Endothelial cell of umbilical vein (primary cell): ENCODE data around the gene CEP72. TPM values are rescaled to one million over a fixed set of nuclear protein-coding genes. Genes with fewer than 3 reads are reported as not detected.

Experiments used
- BruUV-seq: library from RNA; stranded (reverse); fragments of 400-500 nt; replicated peaks from 2 replicates; lab custom pipeline; 2021; lab: Mats Ljungman, UMichigan
- CTCF ChIA-PET: fragments of 300-600, 350-600 bp; sonication (Branson Sonifier 250); formaldehyde crosslinking; loops from one replicate; lab custom pipeline; 2021; ENCODE audit warnings: antibody characterized with exemption, inconsistent platforms; lab: Charles Lee
- POLR2A ChIA-PET: fragments of 300-600, 350-600 bp; sonication (Branson Sonifier 250); formaldehyde crosslinking; loops from one replicate; lab custom pipeline; 2021; ENCODE audit warnings: antibody characterized with exemption, inconsistent platforms; lab: Charles Lee
- DNase-seq: peaks from one replicate; pipeline ENCODE4 v3.0.0-alpha.2; 2011; ENCODE audit warnings: low read depth, low spot score
- FAIRE-seq: peaks from 2 replicates; lab custom pipeline; 2011; peaks lifted over from hg19 to GRCh38; lab: Jason Lieb, UNC
- H2AFZ ChIP-seq: 2 replicates; pipeline ENCODE4 v1.6.0; 2012; ENCODE audit warnings: low read depth, low read length, control low read depth, inconsistent platforms
- H3K27ac ChIP-seq: 2 replicates; pipeline ENCODE4 v1.5.1; 2011; ENCODE audit warnings: low read depth, mild to moderate bottlenecking, control low read depth, low read length, moderate library complexity; ENCODE audit not compliant: insufficient read depth
- H3K27me3 ChIP-seq, 2 experiments: 2 replicates each; pipeline versions ENCODE4 v1.6.0 to v1.6.1; 2011; ENCODE audit warnings: low read length in 2 of 2, mixed read lengths in 1 of 2; ENCODE audit not compliant: control insufficient read depth in 2 of 2, insufficient read depth in 2 of 2
- H3K36me3 ChIP-seq, 2 experiments: 2 replicates in 1 of 2; 3 replicates in 1 of 2; pipeline ENCODE4 v1.5.1; 2011; ENCODE audit warnings: low read length in 2 of 2, mild to moderate bottlenecking in 1 of 2, moderate library complexity in 1 of 2; ENCODE audit not compliant: control insufficient read depth in 2 of 2, insufficient read depth in 2 of 2; ENCODE audit errors: extremely low read depth in 1 of 2
- H3K4me1 ChIP-seq: 3 replicates; pipeline ENCODE4 v1.5.1; 2011; ENCODE audit warnings: mild to moderate bottlenecking, low read length; ENCODE audit not compliant: control insufficient read depth, insufficient read depth; ENCODE audit errors: extremely low read depth
- H3K4me2 ChIP-seq: 2 replicates; pipeline ENCODE4 v1.6.1; 2011; ENCODE audit warnings: low read length, control low read depth, mixed read lengths; ENCODE audit not compliant: insufficient read depth
- H3K4me3 ChIP-seq, 3 experiments: fragments of 200-600 bp in 1 of 3; sonication (generic), shearing (Covaris generic) in 1 of 3; replicated peaks in 1 of 3; 2 replicates each; pipeline ENCODE4 v1.5.1; 2011 to 2016; ENCODE audit warnings: control low read depth in 3 of 3, low read length in 3 of 3, mild to moderate bottlenecking in 2 of 3, inconsistent platforms in 1 of 3, low read depth in 1 of 3, moderate library complexity in 1 of 3; ENCODE audit not compliant: insufficient read depth in 1 of 3
- H3K79me2 ChIP-seq: 2 replicates; pipeline ENCODE4 v1.6.0; 2012; ENCODE audit warnings: low read length, inconsistent platforms; ENCODE audit not compliant: control insufficient read depth, insufficient read depth
- H3K9ac ChIP-seq: replicated peaks from 2 replicates; pipeline ENCODE3; 2011; ENCODE audit warnings: low read length, control low read depth; ENCODE audit not compliant: insufficient read depth; ENCODE audit errors: extremely low read depth
- H3K9me1 ChIP-seq: replicated peaks from 3 replicates; pipeline ENCODE4 v1.6.0; 2011; ENCODE audit warnings: mild to moderate bottlenecking, low read length; ENCODE audit not compliant: control insufficient read depth, insufficient read depth; ENCODE audit errors: extremely low read depth
- H3K9me3 ChIP-seq: replicated peaks from 2 replicates; pipeline ENCODE4 v1.5.1; 2012; ENCODE audit warnings: low read length, inconsistent platforms; ENCODE audit not compliant: control insufficient read depth, insufficient read depth
- H4K20me1 ChIP-seq: replicated peaks from 2 replicates; pipeline ENCODE3; 2011; ENCODE audit warnings: mild to moderate bottlenecking, low read length; ENCODE audit not compliant: control insufficient read depth, insufficient read depth; ENCODE audit errors: extremely low read depth
- EZH2 ChIP-seq: IDR thresholded peaks from 2 replicates; pipeline ENCODE4 v1.6.1; 2012; ENCODE audit warnings: borderline replicate concordance, low read depth, mild to moderate bottlenecking, moderate library complexity, low read length, inconsistent platforms; ENCODE audit not compliant: severe bottlenecking
- FOS ChIP-seq: IDR thresholded peaks from 2 replicates; pipeline ENCODE4 v1.6.1; 2011; ENCODE audit warnings: mild to moderate bottlenecking, low read length, moderate library complexity, borderline replicate concordance; ENCODE audit not compliant: insufficient read depth
- GATA2 ChIP-seq: IDR thresholded peaks from 2 replicates; pipeline ENCODE4 v1.7.0; 2011; ENCODE audit warnings: low read depth, mild to moderate bottlenecking, moderate library complexity, mixed read lengths, low read length; ENCODE audit not compliant: insufficient read length, insufficient read depth
- JUN ChIP-seq: IDR thresholded peaks from 2 replicates; pipeline ENCODE4 v1.6.1; 2011; ENCODE audit warnings: borderline replicate concordance, low read depth; ENCODE audit not compliant: insufficient read length, insufficient read depth
- MYC ChIP-seq: IDR thresholded peaks from one replicate; pipeline ENCODE4 v1.6.1; 2011; ENCODE audit warnings: mild to moderate bottlenecking, low read depth, low read length
- POLR2A ChIP-seq: IDR thresholded peaks from 2 replicates; pipeline ENCODE4 v1.6.1; 2012; ENCODE audit warnings: low read depth, mild to moderate bottlenecking, control low read depth, low read length
- POLR2AphosphoS5 ChIP-seq: IDR thresholded peaks from 2 replicates; pipeline ENCODE4 v1.6.1; 2012; ENCODE audit warnings: low read depth, mild to moderate bottlenecking, control low read depth, low read length, moderate library complexity; ENCODE audit not compliant: insufficient read depth
- dilution Hi-C: fragments of 300-500 bp; cut with MboI; formaldehyde crosslinking; loops from one replicate; pipeline ENCODE4 v1.15.0; 2019; ENCODE audit warnings: low sequenced_read_pairs; ENCODE audit not compliant: extremely low pct_ligation_motif_present
- intact Hi-C: fragments of 100-400 bp; cut with micrococcal nuclease; formaldehyde crosslinking; loops from one replicate; pipeline ENCODE4 v1.10.0; 2022
- polyA plus RNA-seq, 4 experiments: library from polyadenylated mRNA; depleted of rRNA in 3 of 4; stranded (reverse) in 3 of 4; unstranded in 1 of 4; fragments of >200 nt; gene quantifications; 2 replicates each; pipeline versions ENCODE4 v1.2.1 to v1.2.3, GENCODE V29; 2011 to 2012; ENCODE audit warnings: missing spikeins in 1 of 4
- total RNA-seq: library from RNA; stranded (reverse); gene quantifications from 2 replicates; pipeline ENCODE4 v1.2.3, GENCODE V29; 2021
- TF ChIP-seq, protein P1 (sequence below): IDR thresholded peaks from 2 replicates; pipeline ENCODE4 v1.6.1; 2011; ENCODE audit not compliant: insufficient read depth, insufficient read length
- TF ChIP-seq, protein P2 (sequence below), 2 donors: IDR thresholded peaks; 1 replicate in 1 of 2; 2 replicates in 1 of 2; pipeline ENCODE4 v1.5.1; 2011; ENCODE audit warnings: low read length in 2 of 2, mild to moderate bottlenecking in 2 of 2, moderate library complexity in 2 of 2, control low read depth in 1 of 2, inconsistent platforms in 1 of 2, low read depth in 1 of 2; ENCODE audit not compliant: insufficient read depth in 1 of 2; ENCODE audit errors: extremely low read depth in 1 of 2

The CEP72 gene
- total and polyA plus RNA-seq, 2 donors (not counting 3 experiments of a cell fraction or from before 2014, with no cell fraction given) = 2.9 to 9.5 TPM

DNA sequence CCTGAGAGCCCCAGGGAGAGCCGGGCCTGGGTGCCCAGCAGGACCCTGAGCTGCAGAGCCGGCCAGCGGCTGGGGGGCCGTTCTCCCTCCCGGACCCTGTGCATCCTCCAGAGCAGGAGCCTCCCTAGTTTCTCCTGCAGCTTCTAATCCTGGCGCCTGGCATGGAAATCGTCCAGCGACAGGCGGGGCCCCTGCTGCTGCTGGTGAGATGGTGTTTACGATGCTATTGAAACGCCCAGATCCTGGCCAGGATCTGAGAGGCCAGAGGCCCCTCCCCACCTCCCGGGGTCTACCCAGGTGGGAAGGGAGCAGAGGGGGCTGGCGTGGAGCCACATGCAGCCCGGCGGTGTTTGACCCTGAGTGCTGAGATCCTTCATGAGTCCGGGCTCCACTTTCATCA is 38.2 kb upstream of the CEP72 start:
- no peaks in the 10 kb centered on the region for H3K9me3 ChIP-seq
- H3K27ac ChIP-seq = no peak overlapping the region
- H3K4me2 ChIP-seq = no peak overlapping the region
- TF ChIP-seq GATA2 (no peak), POLR2A (no peak), JUN (no peak), POLR2AphosphoS5 (no peak), FOS (no peak), EZH2 (no peak), MYC (no peak)
- TF ChIP-seq, protein P1, sequence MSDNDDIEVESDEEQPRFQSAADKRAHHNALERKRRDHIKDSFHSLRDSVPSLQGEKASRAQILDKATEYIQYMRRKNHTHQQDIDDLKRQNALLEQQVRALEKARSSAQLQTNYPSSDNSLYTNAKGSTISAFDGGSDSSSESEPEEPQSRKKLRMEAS = no peak
- TF ChIP-seq, protein P2, sequence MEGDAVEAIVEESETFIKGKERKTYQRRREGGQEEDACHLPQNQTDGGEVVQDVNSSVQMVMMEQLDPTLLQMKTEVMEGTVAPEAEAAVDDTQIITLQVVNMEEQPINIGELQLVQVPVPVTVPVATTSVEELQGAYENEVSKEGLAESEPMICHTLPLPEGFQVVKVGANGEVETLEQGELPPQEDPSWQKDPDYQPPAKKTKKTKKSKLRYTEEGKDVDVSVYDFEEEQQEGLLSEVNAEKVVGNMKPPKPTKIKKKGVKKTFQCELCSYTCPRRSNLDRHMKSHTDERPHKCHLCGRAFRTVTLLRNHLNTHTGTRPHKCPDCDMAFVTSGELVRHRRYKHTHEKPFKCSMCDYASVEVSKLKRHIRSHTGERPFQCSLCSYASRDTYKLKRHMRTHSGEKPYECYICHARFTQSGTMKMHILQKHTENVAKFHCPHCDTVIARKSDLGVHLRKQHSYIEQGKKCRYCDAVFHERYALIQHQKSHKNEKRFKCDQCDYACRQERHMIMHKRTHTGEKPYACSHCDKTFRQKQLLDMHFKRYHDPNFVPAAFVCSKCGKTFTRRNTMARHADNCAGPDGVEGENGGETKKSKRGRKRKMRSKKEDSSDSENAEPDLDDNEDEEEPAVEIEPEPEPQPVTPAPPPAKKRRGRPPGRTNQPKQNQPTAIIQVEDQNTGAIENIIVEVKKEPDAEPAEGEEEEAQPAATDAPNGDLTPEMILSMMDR (IDR thresholded peaks at IDR 0.05; ENCODE audit: extremely low read depth in 1 of 2, insufficient read depth in 1 of 2, low read depth in 1 of 2, low read length in 2 of 2) = no peak
- CTCF ChIA-PET = no interaction called here
- no peak overlapping the region for H3K9ac ChIP-seq
- dilution Hi-C loops = no loop called here
- no peaks in the 10 kb centered on the region for H3K4me1 ChIP-seq
- FAIRE-seq = no peak
- no TSS peak for BruUV-seq
- H2AFZ ChIP-seq = no peak overlapping the region
- no peaks in the 10 kb centered on the region for H4K20me1 ChIP-seq
- H3K79me2 ChIP-seq = no peaks in the 10 kb centered on the region
- no peaks in the 10 kb centered on the region for H3K36me3 ChIP-seq
- POLR2A ChIA-PET = no interaction called here
- H3K9me1 ChIP-seq = no peaks in the 10 kb centered on the region
- DNase-seq = no peak
- intact Hi-C loops = no loop called here
- no peak overlapping the region for H3K4me3 ChIP-seq
- H3K27me3 ChIP-seq = peaks cover 9 to 11% of the 10 kb centered on the region in 2 experiments
